ENCODE results near the gene CEP57L1. TPM values are rescaled to one million over a fixed set of nuclear protein-coding genes. Genes with fewer than 3 reads are reported as not detected.

CEP57L1 gene
- total RNA-seq, 4 donors from 2014 or later, result 5.6 to 52.7 (median 17.5) TPM

- H3K4me3 ChIP-seq, result peak overlapping the region; percentile 79 to 88
- H3K9me3 ChIP-seq, result no peaks in the 10 kb centered on the region
- intact Hi-C loops (cut with DNase I; ENCODE audit: low total_unique reads), result loop anchor here (10.0 kb wide), 1 partner anchor 249 kb away; the partner anchor contains the start of gene ARMC2
- TF ChIP-seq CTCF (IDR thresholded peaks at IDR 0.05), result no peak
- no peak for TF ChIP-seq POLR2A (IDR thresholded peaks at IDR 0.05)
- no peaks in the 10 kb centered on the region for H3K4me1 ChIP-seq
- H3K27ac ChIP-seq, result peak overlapping the region; percentile 98 to 99
- H3K36me3 ChIP-seq, result no peaks in the 10 kb centered on the region
- no peak for DNase-seq
- no peaks in the 10 kb centered on the region for H3K27me3 ChIP-seq
These were observed 1.4 kb upstream of the CEP57L1 start for GRCh38 chr6:109093732-109094415.

DNA sequence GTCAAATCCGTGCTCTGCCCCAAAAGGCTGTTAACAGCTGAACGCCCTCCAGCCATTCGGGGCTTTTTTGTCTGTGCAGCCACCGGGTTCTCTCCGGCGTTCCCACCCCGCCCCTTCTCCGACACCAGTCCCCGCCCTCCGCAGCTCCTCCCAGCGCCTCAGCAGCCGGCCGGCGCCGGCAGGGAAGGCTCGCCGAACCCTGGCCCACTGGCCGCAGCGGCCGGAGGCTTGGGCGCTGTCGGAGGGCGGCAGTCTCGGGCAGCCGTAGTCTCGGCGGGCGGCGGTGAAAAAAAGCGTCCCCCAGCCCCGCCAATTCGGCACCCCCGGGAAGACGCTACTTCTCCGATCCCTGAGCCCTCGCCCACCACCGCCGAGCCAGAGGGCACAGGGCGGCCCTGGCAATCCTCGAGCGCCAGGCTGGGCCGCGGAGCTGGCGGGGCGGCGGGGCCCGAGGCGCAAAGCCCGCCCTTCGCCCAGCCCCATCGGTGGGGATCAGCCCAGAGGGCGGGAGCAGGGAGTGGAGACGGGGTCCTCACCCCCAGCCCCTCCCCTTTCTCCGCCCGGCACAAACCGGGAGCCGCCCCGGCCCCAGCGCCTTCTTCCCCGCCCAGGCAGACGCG is 781 bp upstream of the CEP57L1 start, which contains the start of gene SESN1:
SESN1 (minus strand) TSS at position 431 of the 620 bp plus-strand sequence. CDS start 773 bp downstream, outside the sequence.
- no peaks in the 10 kb centered on the region for H3K9me3 ChIP-seq
- no peaks in the 10 kb centered on the region for H3K4me1 ChIP-seq
- H3K36me3 ChIP-seq, result no peaks in the 10 kb centered on the region
- peak within 1 kb of the TSS; percentile 79 to 88 for H3K4me3 ChIP-seq
- peak in 2 of 4 experiments; percentile 2 to 15 for TF ChIP-seq CTCF (IDR thresholded peaks at IDR 0.05)
- TF ChIP-seq POLR2A (IDR thresholded peaks at IDR 0.05), result peak; percentile 86 to 96
- peak; percentile 93 to 99 for DNase-seq
- intact Hi-C loops (cut with DNase I; ENCODE audit: low total_unique reads), result loop anchor here (10.0 kb wide), 1 partner anchor 250 kb away; the partner anchor contains the start of gene ARMC2
- no peaks in the 10 kb centered on the region for H3K27me3 ChIP-seq
- H3K27ac ChIP-seq, result peak within 1 kb of the TSS; percentile 98 to 99

DNA sequence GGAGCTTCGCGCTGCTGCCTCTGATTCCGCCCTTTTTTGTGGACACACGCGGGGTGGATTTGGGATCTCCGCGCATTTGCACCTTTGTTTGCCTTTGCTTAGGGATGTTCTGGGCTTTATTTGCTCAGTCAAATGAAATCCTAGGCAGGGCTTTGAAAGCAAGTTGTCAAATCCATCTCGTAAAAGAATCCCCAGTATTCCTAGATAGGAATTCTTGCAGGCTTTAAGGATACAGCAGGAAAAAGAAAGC is 453 bp downstream of the CEP57L1 start:
- intact Hi-C loops (cut with DNase I; ENCODE audit: low total_unique reads), result loop anchor here (10.0 kb wide), 1 partner anchor 251 kb away; the partner anchor contains the start of gene ARMC2
- H3K27me3 ChIP-seq, result no peaks in the 10 kb centered on the region
- DNase-seq, result no peak
- TF ChIP-seq POLR2A (IDR thresholded peaks at IDR 0.05), result no peak
- H3K9me3 ChIP-seq, result no peaks in the 10 kb centered on the region
- no peaks in the 10 kb centered on the region for H3K4me1 ChIP-seq
- no peaks in the 10 kb centered on the region for H3K36me3 ChIP-seq
- peak overlapping the region; percentile 79 to 88 for H3K4me3 ChIP-seq
- H3K27ac ChIP-seq, result peak overlapping the region; percentile 98 to 99

- Histone ChIP-seq H3K4me1 (no peaks in the 10 kb centered on the region), H3K36me3 (no peaks in the 10 kb centered on the region), H3K4me3 (peak overlapping the region; percentile 79 to 88), H3K27ac (peak overlapping the region; percentile 98 to 99), H3K27me3 (no peaks in the 10 kb centered on the region), H3K9me3 (no peaks in the 10 kb centered on the region)
- TF ChIP-seq POLR2A (IDR thresholded peaks at IDR 0.05) (no peak), CTCF (IDR thresholded peaks at IDR 0.05) (no peak)
- intact Hi-C loops (cut with DNase I; ENCODE audit: low total_unique reads), result loop anchor here (10.0 kb wide), 1 partner anchor 251 kb away; the partner anchor contains the start of gene ARMC2
- no peak for DNase-seq
These were observed 901 bp downstream of the CEP57L1 start for GRCh38 chr6:109096208-109096607.

DNA sequence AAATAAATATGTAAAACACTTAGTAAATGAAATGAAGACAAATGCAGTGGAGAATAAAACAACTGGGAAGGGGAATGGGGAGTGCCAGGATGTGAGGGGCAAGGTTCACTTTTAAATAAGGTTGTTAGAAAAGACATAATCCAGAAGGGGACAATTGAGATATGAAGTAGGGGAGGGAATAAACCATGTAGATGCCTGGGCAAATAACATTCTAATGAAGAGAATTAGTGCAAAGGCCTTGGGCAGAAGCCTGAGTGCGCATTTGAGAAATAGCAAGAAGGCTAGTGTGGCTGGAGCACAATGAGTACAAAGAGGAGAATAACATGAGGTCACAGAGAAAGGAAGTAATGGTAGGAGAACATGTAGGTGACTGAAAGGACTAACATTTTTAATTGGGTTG is 2.4 kb downstream of the CEP57L1 start:
- no peaks in the 10 kb centered on the region for H3K4me1 ChIP-seq
- TF ChIP-seq CTCF (IDR thresholded peaks at IDR 0.05) (no peak), POLR2A (IDR thresholded peaks at IDR 0.05) (no peak)
- no peaks in the 10 kb centered on the region for H3K27me3 ChIP-seq
- H3K9me3 ChIP-seq, result no peaks in the 10 kb centered on the region
- no peak overlapping the region for H3K4me3 ChIP-seq
- H3K27ac ChIP-seq, result no peak overlapping the region
- H3K36me3 ChIP-seq, result no peaks in the 10 kb centered on the region
- DNase-seq, result no peak
- intact Hi-C loops (cut with DNase I; ENCODE audit: low total_unique reads), result loop anchor here (10.0 kb wide), 1 partner anchor 253 kb away; the partner anchor contains the start of gene ARMC2

Measured in uterus (tissue), 4 donors.